ENCODE results near the gene CNTD1.

GRCh38 chr17:42827472-42827871 lies 28.8 kb downstream of the CNTD1 start:
- TF ChIP-seq CTCF (conservative IDR thresholded peaks at IDR 0.05; ENCODE audit: low read depth in 2 of 2) (no peak), POLR2AphosphoS5 (IDR thresholded peaks at IDR 0.05; ENCODE audit: low read depth) (no peak), EZH2 (IDR thresholded peaks at IDR 0.05; ENCODE audit: low read depth, unreplicated experiment) (no peak), REST (IDR thresholded peaks at IDR 0.05; ENCODE audit: unreplicated experiment) (no peak), EZH2phosphoT487 (IDR thresholded peaks at IDR 0.05; ENCODE audit: unreplicated experiment) (no peak), NANOG (IDR thresholded peaks at IDR 0.05; ENCODE audit: borderline replicate concordance) (no peak), JUNB (IDR thresholded peaks at IDR 0.05; ENCODE audit: unreplicated experiment) (no peak), ZNF331 (CRISPR knock-in tag; IDR thresholded peaks at IDR 0.05; ENCODE audit: low read depth) (no peak), ZNF462 (CRISPR knock-in tag; IDR thresholded peaks at IDR 0.05) (no peak), CREB1 (CRISPR knock-in tag; IDR thresholded peaks at IDR 0.05; ENCODE audit: low read depth) (no peak), ZNF114 (CRISPR knock-in tag; IDR thresholded peaks at IDR 0.05) (no peak), ETS1 (IDR thresholded peaks at IDR 0.05) (no peak), STAT1 (IDR thresholded peaks at IDR 0.05; ENCODE audit: unreplicated experiment) (no peak)
